ENCODE measurements around the gene SEMA3F.

SEMA3F gene

DNA sequence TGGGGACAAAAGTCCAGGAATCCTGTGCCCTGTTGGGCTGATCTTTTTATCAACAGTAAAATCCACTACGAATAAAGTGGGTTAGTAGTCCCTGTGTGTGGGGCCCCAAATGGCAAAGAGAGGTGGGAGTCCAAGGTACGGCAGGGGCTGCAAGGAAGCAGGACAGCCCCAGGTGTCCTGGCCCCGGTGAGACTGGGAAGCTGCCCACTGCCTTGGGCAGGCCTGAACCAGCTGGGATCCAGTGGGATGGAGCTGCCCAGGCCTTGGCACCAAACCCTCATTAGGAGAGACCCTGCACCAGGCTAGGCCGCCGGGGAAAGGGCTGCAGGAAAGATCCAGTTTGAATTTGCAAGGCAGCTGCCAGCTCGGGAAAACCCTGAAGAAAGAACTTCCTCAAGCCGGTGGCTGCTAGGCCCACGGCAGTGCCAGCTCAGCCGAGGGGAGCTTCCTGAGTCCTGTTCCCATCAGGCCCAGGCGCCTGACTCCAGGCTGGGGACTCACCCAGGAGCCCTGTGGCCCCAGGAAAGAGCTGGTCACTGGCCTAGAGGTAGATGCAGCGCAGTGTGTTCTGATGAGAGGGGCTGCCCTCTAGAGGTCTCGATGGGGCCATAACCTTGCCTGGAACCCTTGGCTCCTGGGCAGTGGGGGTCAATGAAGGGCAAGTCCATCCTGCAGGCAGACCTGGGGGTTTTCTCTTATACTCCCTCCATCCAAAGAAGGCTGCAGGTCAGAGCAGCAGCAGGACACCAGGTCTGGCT lies 66.5 kb downstream of the SEMA3F start:
- Histone ChIP-seq H3K4me3 (replicated peaks; ENCODE audit: insufficient read depth, low read length) (no peak overlapping the region), H3K27me3 (ENCODE audit: insufficient read depth, poor library complexity, severe bottlenecking) (no peaks in the 10 kb centered on the region), H3K27ac (replicated peaks) (no peak overlapping the region)
- no peak for DNase-seq (ENCODE audit: low read depth in 1 of 2, low spot score in 1 of 2)
- TF ChIP-seq POLR2AphosphoS5 (IDR thresholded peaks at IDR 0.05; ENCODE audit: low read depth) = no peak
- TF ChIP-seq, protein P1, sequence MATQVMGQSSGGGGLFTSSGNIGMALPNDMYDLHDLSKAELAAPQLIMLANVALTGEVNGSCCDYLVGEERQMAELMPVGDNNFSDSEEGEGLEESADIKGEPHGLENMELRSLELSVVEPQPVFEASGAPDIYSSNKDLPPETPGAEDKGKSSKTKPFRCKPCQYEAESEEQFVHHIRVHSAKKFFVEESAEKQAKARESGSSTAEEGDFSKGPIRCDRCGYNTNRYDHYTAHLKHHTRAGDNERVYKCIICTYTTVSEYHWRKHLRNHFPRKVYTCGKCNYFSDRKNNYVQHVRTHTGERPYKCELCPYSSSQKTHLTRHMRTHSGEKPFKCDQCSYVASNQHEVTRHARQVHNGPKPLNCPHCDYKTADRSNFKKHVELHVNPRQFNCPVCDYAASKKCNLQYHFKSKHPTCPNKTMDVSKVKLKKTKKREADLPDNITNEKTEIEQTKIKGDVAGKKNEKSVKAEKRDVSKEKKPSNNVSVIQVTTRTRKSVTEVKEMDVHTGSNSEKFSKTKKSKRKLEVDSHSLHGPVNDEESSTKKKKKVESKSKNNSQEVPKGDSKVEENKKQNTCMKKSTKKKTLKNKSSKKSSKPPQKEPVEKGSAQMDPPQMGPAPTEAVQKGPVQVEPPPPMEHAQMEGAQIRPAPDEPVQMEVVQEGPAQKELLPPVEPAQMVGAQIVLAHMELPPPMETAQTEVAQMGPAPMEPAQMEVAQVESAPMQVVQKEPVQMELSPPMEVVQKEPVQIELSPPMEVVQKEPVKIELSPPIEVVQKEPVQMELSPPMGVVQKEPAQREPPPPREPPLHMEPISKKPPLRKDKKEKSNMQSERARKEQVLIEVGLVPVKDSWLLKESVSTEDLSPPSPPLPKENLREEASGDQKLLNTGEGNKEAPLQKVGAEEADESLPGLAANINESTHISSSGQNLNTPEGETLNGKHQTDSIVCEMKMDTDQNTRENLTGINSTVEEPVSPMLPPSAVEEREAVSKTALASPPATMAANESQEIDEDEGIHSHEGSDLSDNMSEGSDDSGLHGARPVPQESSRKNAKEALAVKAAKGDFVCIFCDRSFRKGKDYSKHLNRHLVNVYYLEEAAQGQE (IDR thresholded peaks at IDR 0.05; ENCODE audit: insufficient replicate concordance, low read depth) = no peak
- TF ChIP-seq GABPA (IDR thresholded peaks at IDR 0.05; ENCODE audit: low read depth) = no peak
- TF ChIP-seq, protein P2, sequence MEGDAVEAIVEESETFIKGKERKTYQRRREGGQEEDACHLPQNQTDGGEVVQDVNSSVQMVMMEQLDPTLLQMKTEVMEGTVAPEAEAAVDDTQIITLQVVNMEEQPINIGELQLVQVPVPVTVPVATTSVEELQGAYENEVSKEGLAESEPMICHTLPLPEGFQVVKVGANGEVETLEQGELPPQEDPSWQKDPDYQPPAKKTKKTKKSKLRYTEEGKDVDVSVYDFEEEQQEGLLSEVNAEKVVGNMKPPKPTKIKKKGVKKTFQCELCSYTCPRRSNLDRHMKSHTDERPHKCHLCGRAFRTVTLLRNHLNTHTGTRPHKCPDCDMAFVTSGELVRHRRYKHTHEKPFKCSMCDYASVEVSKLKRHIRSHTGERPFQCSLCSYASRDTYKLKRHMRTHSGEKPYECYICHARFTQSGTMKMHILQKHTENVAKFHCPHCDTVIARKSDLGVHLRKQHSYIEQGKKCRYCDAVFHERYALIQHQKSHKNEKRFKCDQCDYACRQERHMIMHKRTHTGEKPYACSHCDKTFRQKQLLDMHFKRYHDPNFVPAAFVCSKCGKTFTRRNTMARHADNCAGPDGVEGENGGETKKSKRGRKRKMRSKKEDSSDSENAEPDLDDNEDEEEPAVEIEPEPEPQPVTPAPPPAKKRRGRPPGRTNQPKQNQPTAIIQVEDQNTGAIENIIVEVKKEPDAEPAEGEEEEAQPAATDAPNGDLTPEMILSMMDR (IDR thresholded peaks at IDR 0.05; ENCODE audit: insufficient read depth, low read length) = no peak
- TF ChIP-seq SPI1 (IDR thresholded peaks at IDR 0.05; ENCODE audit: borderline replicate concordance, low read depth) = no peak

DNA sequence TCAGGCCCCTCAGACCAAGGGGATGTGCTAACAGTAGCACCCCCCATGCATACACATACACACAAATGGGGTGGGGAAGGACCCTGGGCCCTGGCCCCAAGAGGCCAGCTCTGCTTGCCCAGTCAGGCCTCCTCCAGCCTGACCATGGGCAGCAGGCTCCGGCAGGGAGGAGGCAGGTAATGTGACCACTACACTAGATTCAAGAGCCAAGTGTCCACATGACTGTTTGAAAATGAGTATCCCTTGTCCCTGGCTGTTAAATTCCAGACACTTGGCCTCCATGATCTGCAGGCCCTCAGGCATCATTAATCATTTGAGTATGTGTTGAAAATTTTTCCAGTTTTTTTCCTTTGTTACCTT lies 67.0 kb downstream of the SEMA3F start:
- H3K27me3 ChIP-seq (ENCODE audit: insufficient read depth, poor library complexity, severe bottlenecking) = no peaks in the 10 kb centered on the region
- DNase-seq (ENCODE audit: low read depth in 1 of 2, low spot score in 1 of 2) = no peak
- TF ChIP-seq, protein P1 (IDR thresholded peaks at IDR 0.05; ENCODE audit: insufficient replicate concordance, low read depth) = no peak
- TF ChIP-seq POLR2AphosphoS5 (IDR thresholded peaks at IDR 0.05; ENCODE audit: low read depth) (no peak), SPI1 (IDR thresholded peaks at IDR 0.05; ENCODE audit: borderline replicate concordance, low read depth) (no peak), GABPA (IDR thresholded peaks at IDR 0.05; ENCODE audit: low read depth) (no peak)
- TF ChIP-seq, protein P2 (IDR thresholded peaks at IDR 0.05; ENCODE audit: insufficient read depth, low read length) = no peak
- H3K4me3 ChIP-seq (replicated peaks; ENCODE audit: insufficient read depth, low read length) = no peak overlapping the region
- H3K27ac ChIP-seq (replicated peaks) = no peak overlapping the region

DNA sequence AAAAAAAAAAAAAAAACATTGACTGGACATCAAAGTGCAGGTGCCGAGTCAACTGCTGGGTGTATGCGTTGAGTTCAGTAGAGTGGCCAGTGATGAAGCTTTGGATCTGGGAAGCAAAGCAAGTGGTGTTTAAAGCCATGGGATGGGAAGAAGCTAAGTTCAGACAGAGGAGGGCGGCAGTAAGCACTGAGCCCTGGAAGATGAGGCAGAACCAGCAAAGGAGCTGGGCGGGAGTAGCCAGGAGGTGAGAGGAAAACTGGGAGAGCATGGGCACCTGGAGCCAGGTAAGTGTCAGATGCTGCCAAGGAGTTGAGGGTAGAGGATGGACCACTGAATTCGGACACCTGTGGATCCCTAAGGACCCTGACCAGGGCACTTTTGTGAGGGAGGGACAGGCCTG lies 69.5 kb downstream of the SEMA3F start:
- H3K27ac ChIP-seq (replicated peaks) = no peak overlapping the region
- TF ChIP-seq, protein P1 (IDR thresholded peaks at IDR 0.05; ENCODE audit: insufficient replicate concordance, low read depth) = no peak
- TF ChIP-seq, protein P2 (IDR thresholded peaks at IDR 0.05; ENCODE audit: insufficient read depth, low read length) = no peak
- no peak for TF ChIP-seq SPI1 (IDR thresholded peaks at IDR 0.05; ENCODE audit: borderline replicate concordance, low read depth)
- no peak for TF ChIP-seq GABPA (IDR thresholded peaks at IDR 0.05; ENCODE audit: low read depth)
- TF ChIP-seq POLR2AphosphoS5 (IDR thresholded peaks at IDR 0.05; ENCODE audit: low read depth) = no peak
- no peak for DNase-seq (ENCODE audit: low read depth in 1 of 2, low spot score in 1 of 2)
- no peaks in the 10 kb centered on the region for H3K27me3 ChIP-seq (ENCODE audit: insufficient read depth, poor library complexity, severe bottlenecking)
- no peak overlapping the region for H3K4me3 ChIP-seq (replicated peaks; ENCODE audit: insufficient read depth, low read length)
